GM23338 (cell line): ENCODE data around the gene C10orf90. TPM values are rescaled to one million over a fixed set of nuclear protein-coding genes. Genes with fewer than 3 reads are reported as not detected.

Source experiments
- ATAC-seq: fragments of 200-7000 bp; cut with Tn5 transposase; 3 replicates; pipeline ENCODE4 v1.9.1; 2020
- DNase-seq: peaks from one replicate; pipeline ENCODE4 v3.0.0-alpha.2; 2015; ENCODE audit warnings: low spot score
- H2AFZ ChIP-seq: fragments of 200-600 bp; sonication (generic); 2 replicates; pipeline ENCODE4 v1.8.0; 2016; ENCODE audit warnings: antibody characterized with exemption, mild to moderate bottlenecking, moderate library complexity
- H3F3A ChIP-seq: fragments of 200-600 bp; sonication (generic); replicated peaks from 2 replicates; pipeline ENCODE4 v1.8.0; 2017; ENCODE audit warnings: antibody characterized with exemption, mixed run types, low read depth
- H3K27ac ChIP-seq: fragments of 200-600 bp; sonication (generic); 2 replicates; pipeline ENCODE4 v1.6.1; 2016; ENCODE audit warnings: low read depth
- H3K27me3 ChIP-seq: fragments of 200-600 bp; sonication (generic); 2 replicates; pipeline ENCODE4 v1.8.0; 2016; ENCODE audit warnings: mild to moderate bottlenecking, mixed run types, moderate library complexity; ENCODE audit not compliant: insufficient read depth
- H3K36me3 ChIP-seq: fragments of 200-600 bp; sonication (generic); 2 replicates; pipeline ENCODE4 v1.8.0; 2016; ENCODE audit warnings: mild to moderate bottlenecking; ENCODE audit not compliant: insufficient read depth
- H3K4me1 ChIP-seq: fragments of 200-600 bp; sonication (generic); 2 replicates; pipeline ENCODE4 v1.8.0; 2016; ENCODE audit warnings: mild to moderate bottlenecking, moderate library complexity; ENCODE audit not compliant: insufficient read depth
- H3K4me2 ChIP-seq: fragments of 200-600 bp; sonication (generic); 2 replicates; pipeline ENCODE4 v1.7.1; 2017; ENCODE audit warnings: mixed run types
- H3K4me3 ChIP-seq: fragments of 200-600 bp; sonication (generic); 2 replicates; pipeline ENCODE4 v1.6.1; 2016; ENCODE audit warnings: mixed run types
- H3K79me2 ChIP-seq: fragments of 200-600 bp; sonication (generic); replicated peaks from 2 replicates; pipeline ENCODE4 v1.8.0; 2017; ENCODE audit warnings: mild to moderate bottlenecking; ENCODE audit not compliant: insufficient read depth
- H3K9me2 ChIP-seq: fragments of 200-600 bp; sonication (generic); 2 replicates; pipeline ENCODE4 v1.8.0; 2017; ENCODE audit not compliant: insufficient read depth
- H4K20me1 ChIP-seq: fragments of 200-600 bp; sonication (generic); replicated peaks from 2 replicates; pipeline ENCODE4 v1.8.0; 2017; ENCODE audit warnings: mild to moderate bottlenecking; ENCODE audit not compliant: insufficient read depth
- H3K27ac Mint-ChIP-seq: 2 replicates; pipeline ENCODE4 v1.8.0; 2020; ENCODE audit warnings: inconsistent platforms, mild to moderate bottlenecking, moderate library complexity, mixed read lengths
- H3K27me3 Mint-ChIP-seq: 3 replicates; pipeline ENCODE4 v1.8.0; 2022; ENCODE audit warnings: low read depth, mild to moderate bottlenecking, moderate library complexity, mixed read lengths, inconsistent platforms; ENCODE audit not compliant: insufficient read depth, poor library complexity
- H3K36me3 Mint-ChIP-seq: 3 replicates; pipeline ENCODE4 v1.8.0; 2021; ENCODE audit warnings: low read depth, mild to moderate bottlenecking, inconsistent platforms, moderate library complexity, mixed read lengths
- H3K4me1 Mint-ChIP-seq: 3 replicates; pipeline ENCODE4 v1.8.0; 2020; ENCODE audit warnings: mild to moderate bottlenecking, inconsistent platforms, mixed read lengths
- H3K4me3 Mint-ChIP-seq: 3 replicates; pipeline ENCODE4 v1.8.0; 2021; ENCODE audit warnings: moderate library complexity, mild to moderate bottlenecking, inconsistent platforms, mixed read lengths
- H3K9me3 Mint-ChIP-seq: 3 replicates; pipeline ENCODE4 v1.8.0; 2020; ENCODE audit warnings: moderate library complexity, mild to moderate bottlenecking, inconsistent platforms, mixed read lengths
- CREB1 ChIP-seq: fragments of 250-450 bp; sonication (Bioruptor Pico); IDR thresholded peaks from 2 replicates; pipeline ENCODE4 v1.5.0; 2020; ENCODE audit warnings: low read depth, mild to moderate bottlenecking, moderate library complexity
- EZH2 ChIP-seq: fragments of 200-600 bp; sonication (generic); IDR thresholded peaks from one replicate; pipeline ENCODE4 v1.8.0; 2017; ENCODE audit warnings: antibody characterized with exemption, mild to moderate bottlenecking, low read depth; ENCODE audit not compliant: unreplicated experiment
- EZH2phosphoT487 ChIP-seq: fragments of 200-600 bp; sonication (generic); IDR thresholded peaks from one replicate; pipeline ENCODE4 v1.8.1; 2018; ENCODE audit warnings: antibody characterized with exemption; ENCODE audit not compliant: unreplicated experiment
- JUNB ChIP-seq: IDR thresholded peaks from one replicate; pipeline ENCODE4 v1.6.1; 2016; ENCODE audit warnings: antibody characterized with exemption; ENCODE audit not compliant: unreplicated experiment
- NANOG ChIP-seq: IDR thresholded peaks from 2 replicates; pipeline ENCODE4 v1.6.1; 2016; ENCODE audit warnings: antibody characterized with exemption, borderline replicate concordance
- STAT1 ChIP-seq: IDR thresholded peaks from one replicate; pipeline ENCODE4 v1.6.1; 2016; ENCODE audit warnings: antibody characterized with exemption; ENCODE audit not compliant: unreplicated experiment
- ZNF114 ChIP-seq: fragments of 250-450 bp; sonication (Bioruptor Pico); IDR thresholded peaks from 2 replicates; pipeline ENCODE4 v1.5.0; 2020; ENCODE audit warnings: mild to moderate bottlenecking, moderate library complexity
- ZNF331 ChIP-seq: fragments of 250-450 bp; sonication (Bioruptor Pico); IDR thresholded peaks from 2 replicates; pipeline ENCODE4 v1.5.0; 2020; ENCODE audit warnings: low read depth, mild to moderate bottlenecking, moderate library complexity
- polyA plus RNA-seq: library from polyadenylated mRNA; unstranded; fragments of >200 nt; fragmentation: Nextera tagmentation; extraction: Ambion mirVana; gene quantifications from 2 replicates; pipeline ENCODE4 v1.2.1, GENCODE V29; 2016
- total RNA-seq: library from RNA; depleted of rRNA; stranded (reverse); fragments of >200 nt; shearing (Covaris generic); gene quantifications from 2 replicates; pipeline ENCODE4 v1.2.3, GENCODE V29; 2014
- TF ChIP-seq, protein P1 (sequence below): IDR thresholded peaks from 2 replicates; pipeline ENCODE4 v1.6.1; 2016; ENCODE audit warnings: antibody characterized with exemption
- TF ChIP-seq, protein P2 (sequence below): fragments of 250-450 bp; sonication (Bioruptor Pico); IDR thresholded peaks from 2 replicates; pipeline ENCODE4 v1.5.0; 2020; ENCODE audit warnings: mild to moderate bottlenecking, moderate library complexity

Gene C10orf90
- total and polyA plus RNA-seq, 2 experiments from 2014 or later, result 0.76 to 0.97 TPM

DNA sequence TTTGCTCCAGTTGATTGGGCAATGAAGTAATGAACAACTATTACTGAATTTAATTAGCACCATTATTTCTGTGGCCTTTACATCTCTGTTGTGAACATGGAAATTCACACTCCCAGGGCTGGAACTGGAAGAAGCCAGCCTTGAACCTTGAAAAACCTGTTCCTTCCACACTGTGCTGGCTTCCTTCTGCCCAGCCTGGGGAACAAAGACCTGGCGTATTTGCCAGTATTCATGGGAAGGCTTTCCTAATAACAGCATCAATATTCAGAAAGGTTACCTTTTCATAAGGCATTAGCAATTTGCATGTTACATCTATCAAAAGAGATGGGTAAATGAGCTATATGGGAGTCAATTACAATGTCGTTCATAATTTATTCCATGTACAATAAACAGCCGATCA is 1.3 kb downstream of the C10orf90 start:
- Histone ChIP-seq H3K27ac (no peak overlapping the region), H3K4me1 (no peaks in the 10 kb centered on the region), H3K4me2 (no peak overlapping the region), H2AFZ (no peak overlapping the region), H4K20me1 (no peaks in the 10 kb centered on the region), H3K36me3 (no peaks in the 10 kb centered on the region), H3K27me3 (no peaks in the 10 kb centered on the region), H3K9me2 (peaks cover 10% of the 10 kb centered on the region; the same call in 1 of the 2 replicates), H3K4me3 (no peak overlapping the region), H3F3A (no peaks in the 10 kb centered on the region), H3K79me2 (no peaks in the 10 kb centered on the region)
- Mint-ChIP-seq H3K9me3 (peaks cover 6% of the 10 kb centered on the region; the same call in 2 of the 3 replicates), H3K36me3 (peaks cover 4% of the 10 kb centered on the region; the same call in 1 of the 3 replicates), H3K27ac (no peak overlapping the region), H3K4me3 (no peak overlapping the region), H3K4me1 (peaks cover 21% of the 10 kb centered on the region), H3K27me3 (peaks cover 5% of the 10 kb centered on the region)
- DNase-seq (no peak), ATAC-seq (no peak; the same call in 2 of the 3 replicates)
- TF ChIP-seq STAT1 (no peak), EZH2 (no peak), ZNF114 (CRISPR knock-in tag) (no peak), NANOG (no peak), JUNB (no peak), ZNF331 (CRISPR knock-in tag) (no peak), CREB1 (CRISPR knock-in tag) (no peak), EZH2phosphoT487 (no peak)
- TF ChIP-seq, protein P1, sequence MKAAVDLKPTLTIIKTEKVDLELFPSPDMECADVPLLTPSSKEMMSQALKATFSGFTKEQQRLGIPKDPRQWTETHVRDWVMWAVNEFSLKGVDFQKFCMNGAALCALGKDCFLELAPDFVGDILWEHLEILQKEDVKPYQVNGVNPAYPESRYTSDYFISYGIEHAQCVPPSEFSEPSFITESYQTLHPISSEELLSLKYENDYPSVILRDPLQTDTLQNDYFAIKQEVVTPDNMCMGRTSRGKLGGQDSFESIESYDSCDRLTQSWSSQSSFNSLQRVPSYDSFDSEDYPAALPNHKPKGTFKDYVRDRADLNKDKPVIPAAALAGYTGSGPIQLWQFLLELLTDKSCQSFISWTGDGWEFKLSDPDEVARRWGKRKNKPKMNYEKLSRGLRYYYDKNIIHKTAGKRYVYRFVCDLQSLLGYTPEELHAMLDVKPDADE, result no peak
- TF ChIP-seq, protein P2, sequence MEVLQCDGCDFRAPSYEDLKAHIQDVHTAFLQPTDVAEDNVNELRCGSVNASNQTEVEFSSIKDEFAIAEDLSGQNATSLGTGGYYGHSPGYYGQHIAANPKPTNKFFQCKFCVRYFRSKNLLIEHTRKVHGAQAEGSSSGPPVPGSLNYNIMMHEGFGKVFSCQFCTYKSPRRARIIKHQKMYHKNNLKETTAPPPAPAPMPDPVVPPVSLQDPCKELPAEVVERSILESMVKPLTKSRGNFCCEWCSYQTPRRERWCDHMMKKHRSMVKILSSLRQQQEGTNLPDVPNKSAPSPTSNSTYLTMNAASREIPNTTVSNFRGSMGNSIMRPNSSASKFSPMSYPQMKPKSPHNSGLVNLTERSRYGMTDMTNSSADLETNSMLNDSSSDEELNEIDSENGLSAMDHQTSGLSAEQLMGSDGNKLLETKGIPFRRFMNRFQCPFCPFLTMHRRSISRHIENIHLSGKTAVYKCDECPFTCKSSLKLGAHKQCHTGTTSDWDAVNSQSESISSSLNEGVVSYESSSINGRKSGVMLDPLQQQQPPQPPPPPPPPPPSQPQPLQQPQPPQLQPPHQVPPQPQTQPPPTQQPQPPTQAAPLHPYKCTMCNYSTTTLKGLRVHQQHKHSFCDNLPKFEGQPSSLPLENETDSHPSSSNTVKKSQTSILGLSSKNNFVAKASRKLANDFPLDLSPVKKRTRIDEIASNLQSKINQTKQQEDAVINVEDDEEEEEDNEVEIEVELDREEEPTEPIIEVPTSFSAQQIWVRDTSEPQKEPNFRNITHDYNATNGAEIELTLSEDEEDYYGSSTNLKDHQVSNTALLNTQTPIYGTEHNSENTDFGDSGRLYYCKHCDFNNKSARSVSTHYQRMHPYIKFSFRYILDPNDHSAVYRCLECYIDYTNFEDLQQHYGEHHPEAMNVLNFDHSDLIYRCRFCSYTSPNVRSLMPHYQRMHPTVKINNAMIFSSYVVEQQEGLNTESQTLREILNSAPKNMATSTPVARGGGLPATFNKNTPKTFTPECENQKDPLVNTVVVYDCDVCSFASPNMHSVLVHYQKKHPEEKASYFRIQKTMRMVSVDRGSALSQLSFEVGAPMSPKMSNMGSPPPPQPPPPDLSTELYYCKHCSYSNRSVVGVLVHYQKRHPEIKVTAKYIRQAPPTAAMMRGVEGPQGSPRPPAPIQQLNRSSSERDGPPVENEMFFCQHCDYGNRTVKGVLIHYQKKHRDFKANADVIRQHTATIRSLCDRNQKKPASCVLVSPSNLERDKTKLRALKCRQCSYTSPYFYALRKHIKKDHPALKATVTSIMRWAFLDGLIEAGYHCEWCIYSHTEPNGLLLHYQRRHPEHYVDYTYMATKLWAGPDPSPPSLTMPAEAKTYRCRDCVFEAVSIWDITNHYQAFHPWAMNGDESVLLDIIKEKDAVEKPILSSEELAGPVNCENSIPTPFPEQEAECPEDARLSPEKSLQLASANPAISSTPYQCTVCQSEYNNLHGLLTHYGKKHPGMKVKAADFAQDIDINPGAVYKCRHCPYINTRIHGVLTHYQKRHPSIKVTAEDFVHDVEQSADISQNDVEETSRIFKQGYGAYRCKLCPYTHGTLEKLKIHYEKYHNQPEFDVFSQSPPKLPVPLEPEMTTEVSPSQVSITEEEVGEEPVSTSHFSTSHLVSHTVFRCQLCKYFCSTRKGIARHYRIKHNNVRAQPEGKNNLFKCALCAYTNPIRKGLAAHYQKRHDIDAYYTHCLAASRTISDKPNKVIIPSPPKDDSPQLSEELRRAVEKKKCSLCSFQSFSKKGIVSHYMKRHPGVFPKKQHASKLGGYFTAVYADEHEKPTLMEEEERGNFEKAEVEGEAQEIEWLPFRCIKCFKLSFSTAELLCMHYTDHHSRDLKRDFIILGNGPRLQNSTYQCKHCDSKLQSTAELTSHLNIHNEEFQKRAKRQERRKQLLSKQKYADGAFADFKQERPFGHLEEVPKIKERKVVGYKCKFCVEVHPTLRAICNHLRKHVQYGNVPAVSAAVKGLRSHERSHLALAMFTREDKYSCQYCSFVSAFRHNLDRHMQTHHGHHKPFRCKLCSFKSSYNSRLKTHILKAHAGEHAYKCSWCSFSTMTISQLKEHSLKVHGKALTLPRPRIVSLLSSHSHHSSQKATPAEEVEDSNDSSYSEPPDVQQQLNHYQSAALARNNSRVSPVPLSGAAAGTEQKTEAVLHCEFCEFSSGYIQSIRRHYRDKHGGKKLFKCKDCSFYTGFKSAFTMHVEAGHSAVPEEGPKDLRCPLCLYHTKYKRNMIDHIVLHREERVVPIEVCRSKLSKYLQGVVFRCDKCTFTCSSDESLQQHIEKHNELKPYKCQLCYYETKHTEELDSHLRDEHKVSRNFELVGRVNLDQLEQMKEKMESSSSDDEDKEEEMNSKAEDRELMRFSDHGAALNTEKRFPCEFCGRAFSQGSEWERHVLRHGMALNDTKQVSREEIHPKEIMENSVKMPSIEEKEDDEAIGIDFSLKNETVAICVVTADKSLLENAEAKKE, result no peak
